GM18505 (cell line): ENCODE results near the gene PHOSPHO2.

Source experiments
- ATAC-seq: cut with Tn5 transposase; IDR thresholded peaks from one replicate; pipeline ENCODE4 v1.9.1; 2021; ENCODE audit not compliant: unreplicated experiment
- POLR2A ChIP-seq: IDR thresholded peaks from 4 replicates; pipeline ENCODE4 v1.6.1; 2011; ENCODE audit warnings: borderline replicate concordance; ENCODE audit not compliant: insufficient read depth, insufficient read length; ENCODE audit errors: extremely low read depth

PHOSPHO2 gene

GRCh38 chr2:169716238-169716886, 22.1 kb downstream of the PHOSPHO2 start:
- no peak for ATAC-seq
- TF ChIP-seq POLR2A = no peak

- no peak for TF ChIP-seq POLR2A
- no peak for ATAC-seq
Observed at GRCh38 chr2:169716938-169717690, 22.8 kb downstream of the PHOSPHO2 start.

GRCh38 chr2:169717691-169718063, 23.4 kb downstream of the PHOSPHO2 start:
- no peak for TF ChIP-seq POLR2A
- ATAC-seq = no peak

- ATAC-seq = no peak
- no peak for TF ChIP-seq POLR2A
Observed at GRCh38 chr2:169718930-169719504, 24.7 kb downstream of the PHOSPHO2 start.

GRCh38 chr2:169721016-169721415, 26.7 kb downstream of the PHOSPHO2 start:
- TF ChIP-seq POLR2A = no peak
- ATAC-seq = no peak

GRCh38 chr2:169727065-169727464, 32.8 kb downstream of the PHOSPHO2 start:
- no peak for ATAC-seq
- no peak for TF ChIP-seq POLR2A

- TF ChIP-seq POLR2A = no peak
- no peak for ATAC-seq
Observed at GRCh38 chr2:169729274-169729605, 35.0 kb downstream of the PHOSPHO2 start.

GRCh38 chr2:169732075-169732474, 37.8 kb downstream of the PHOSPHO2 start:
- no peak for ATAC-seq
- TF ChIP-seq POLR2A = no peak

- TF ChIP-seq POLR2A = no peak
- ATAC-seq = no peak
Observed at GRCh38 chr2:169732583-169733358, 38.5 kb downstream of the PHOSPHO2 start.

- peak; percentile 43 for ATAC-seq
- TF ChIP-seq POLR2A = peak; percentile 34
Observed at GRCh38 chr2:169734169-169734847, 40.0 kb downstream of the PHOSPHO2 start.

GRCh38 chr2:169735623-169736022, 41.4 kb downstream of the PHOSPHO2 start:
- ATAC-seq = no peak
- TF ChIP-seq POLR2A = no peak

- ATAC-seq = no peak
- TF ChIP-seq POLR2A = no peak
Observed at GRCh38 chr2:169736902-169737301, 42.6 kb downstream of the PHOSPHO2 start.
